Mesothelial cell of epicardium (in vitro differentiated cells): Measurements from ENCODE around the gene SLCO2A1. TPM values are rescaled to one million over a fixed set of nuclear protein-coding genes. Genes with fewer than 3 reads are reported as not detected.

Source experiments
- DNase-seq, 2 experiments: peaks; one replicate each; pipeline ENCODE4 v3.0.0; 2021; ENCODE audit warnings: low spot score in 2 of 2; ENCODE audit not compliant: unreplicated experiment in 2 of 2
- H3K27ac Mint-ChIP-seq: 2 replicates; pipeline ENCODE4 v1.8.0; 2021; ENCODE audit warnings: mixed read lengths
- H3K27me3 Mint-ChIP-seq: 2 replicates; pipeline ENCODE4 v1.8.0; 2021; ENCODE audit warnings: low read depth, mixed read lengths
- H3K36me3 Mint-ChIP-seq: 2 replicates; pipeline ENCODE4 v1.8.0; 2021; ENCODE audit warnings: mixed read lengths
- H3K4me1 Mint-ChIP-seq: 2 replicates; pipeline ENCODE4 v1.8.0; 2021; ENCODE audit warnings: mixed read lengths
- H3K4me3 Mint-ChIP-seq: 2 replicates; pipeline ENCODE4 v1.8.0; 2021; ENCODE audit warnings: mild to moderate bottlenecking, moderate library complexity, mixed read lengths
- H3K9me3 Mint-ChIP-seq: 2 replicates; pipeline ENCODE4 v1.8.0; 2021; ENCODE audit warnings: mixed read lengths
- CTCF ChIP-seq: fragments of 200-600 bp; sonication (generic); IDR thresholded peaks from one replicate; pipeline ENCODE4 v1.5.0; 2021; ENCODE audit warnings: antibody characterized with exemption; ENCODE audit not compliant: unreplicated experiment
- total RNA-seq: library from RNA; stranded (reverse); gene quantifications from 3 replicates; pipeline ENCODE4 v1.2.1, GENCODE V29; 2021

The SLCO2A1 gene
- total RNA-seq, 1 donor from 2014 or later, result 24.1 TPM

DNA sequence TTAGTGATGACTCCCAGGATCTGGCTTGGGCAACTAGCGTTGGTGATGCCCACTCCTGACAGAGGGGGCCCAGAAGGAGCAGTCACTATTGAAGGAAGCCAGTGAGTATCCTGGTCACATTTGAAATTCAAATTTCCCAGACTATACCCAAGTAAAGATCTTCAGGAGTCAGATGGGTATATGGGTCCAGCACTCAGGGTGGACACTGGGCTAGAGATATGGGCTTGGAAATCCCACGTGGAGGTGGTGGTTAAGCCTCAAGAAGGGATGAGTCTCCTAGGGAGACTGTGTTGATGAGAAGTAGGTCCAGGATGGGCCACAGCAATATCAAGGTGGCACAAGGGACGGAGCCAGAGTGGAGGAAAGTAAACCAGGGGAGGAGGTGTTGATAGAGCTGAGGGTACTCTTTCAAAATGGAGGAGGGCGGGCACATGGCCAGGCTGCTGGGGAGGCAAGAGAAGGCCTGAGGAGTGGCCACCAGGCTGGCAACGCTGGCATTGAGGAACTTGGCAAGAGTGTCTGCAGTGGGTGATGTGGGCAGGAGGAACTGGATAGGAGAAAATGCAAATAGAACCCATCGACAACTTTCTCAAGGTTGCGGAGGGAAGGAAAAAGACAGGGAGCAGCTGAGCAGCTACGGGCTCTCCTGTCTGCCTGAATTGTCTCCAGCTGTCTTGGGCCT is 3.7 kb upstream of the SLCO2A1 start:
- H3K27ac Mint-ChIP-seq, result no peak overlapping the region
- DNase-seq, result no peak
- peaks cover 18% of the 10 kb centered on the region for H3K4me1 Mint-ChIP-seq
- peaks cover 12% of the 10 kb centered on the region for H3K27me3 Mint-ChIP-seq
- no peaks in the 10 kb centered on the region for H3K36me3 Mint-ChIP-seq
- no peak overlapping the region for H3K4me3 Mint-ChIP-seq
- TF ChIP-seq CTCF, result no peak
- H3K9me3 Mint-ChIP-seq, result no peaks in the 10 kb centered on the region

DNA sequence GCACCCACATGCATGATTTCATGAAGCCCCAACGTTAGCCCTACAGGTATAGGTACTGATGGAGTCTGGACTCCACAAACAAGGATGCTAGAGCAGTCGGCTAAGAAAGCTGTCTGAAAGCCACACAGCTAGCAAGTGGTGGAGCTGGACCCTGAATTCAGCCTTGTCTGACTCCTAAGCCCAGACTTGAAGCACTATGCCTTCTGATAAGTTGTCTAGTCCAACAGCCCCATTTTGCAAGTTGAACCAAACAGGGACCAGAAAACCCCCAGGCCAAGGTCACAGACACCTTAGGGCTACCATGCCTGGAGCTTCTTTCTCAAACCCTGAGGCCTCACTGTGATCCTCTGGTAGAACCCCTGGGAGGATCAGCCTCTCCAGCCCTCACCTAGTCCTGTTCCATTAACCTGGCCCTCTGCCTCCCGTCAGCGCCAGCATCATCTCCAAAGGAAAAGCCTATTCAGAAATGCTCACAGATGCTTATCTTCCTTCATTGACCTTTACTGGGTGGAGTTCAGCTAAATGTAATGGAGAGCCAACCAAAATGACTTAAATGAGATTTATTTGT is 1.7 kb upstream of the SLCO2A1 start:
- no peak for DNase-seq
- H3K9me3 Mint-ChIP-seq, result no peaks in the 10 kb centered on the region
- H3K4me3 Mint-ChIP-seq, result no peak overlapping the region
- no peak overlapping the region for H3K27ac Mint-ChIP-seq
- H3K27me3 Mint-ChIP-seq, result peaks cover 25% of the 10 kb centered on the region
- H3K4me1 Mint-ChIP-seq, result peaks cover 31% of the 10 kb centered on the region
- TF ChIP-seq CTCF, result no peak
- no peaks in the 10 kb centered on the region for H3K36me3 Mint-ChIP-seq

- H3K9me3 Mint-ChIP-seq, result no peaks in the 10 kb centered on the region
- H3K27ac Mint-ChIP-seq, result peak overlapping the region; percentile 93
- peak overlapping the region; percentile 86 for H3K4me3 Mint-ChIP-seq
- peaks cover 25% of the 10 kb centered on the region for H3K27me3 Mint-ChIP-seq
- TF ChIP-seq CTCF, result no peak
- peaks cover 32% of the 10 kb centered on the region for H3K4me1 Mint-ChIP-seq
- DNase-seq, result peak in 1 of 2 experiments; percentile 48
- H3K36me3 Mint-ChIP-seq, result no peaks in the 10 kb centered on the region
Observed at GRCh38 chr3:134030379-134031347, 938 bp upstream of the SLCO2A1 start.

- no peaks in the 10 kb centered on the region for H3K36me3 Mint-ChIP-seq
- H3K27ac Mint-ChIP-seq, result peak overlapping the region; percentile 69
- peak overlapping the region; percentile 86 for H3K4me3 Mint-ChIP-seq
- H3K9me3 Mint-ChIP-seq, result no peaks in the 10 kb centered on the region
- DNase-seq, result peak in 1 of 2 experiments; percentile 52
- peaks cover 32% of the 10 kb centered on the region for H3K4me1 Mint-ChIP-seq
- peaks cover 25% of the 10 kb centered on the region for H3K27me3 Mint-ChIP-seq
- no peak for TF ChIP-seq CTCF
Observed at GRCh38 chr3:134029256-134029733, 430 bp downstream of the SLCO2A1 start.

DNA sequence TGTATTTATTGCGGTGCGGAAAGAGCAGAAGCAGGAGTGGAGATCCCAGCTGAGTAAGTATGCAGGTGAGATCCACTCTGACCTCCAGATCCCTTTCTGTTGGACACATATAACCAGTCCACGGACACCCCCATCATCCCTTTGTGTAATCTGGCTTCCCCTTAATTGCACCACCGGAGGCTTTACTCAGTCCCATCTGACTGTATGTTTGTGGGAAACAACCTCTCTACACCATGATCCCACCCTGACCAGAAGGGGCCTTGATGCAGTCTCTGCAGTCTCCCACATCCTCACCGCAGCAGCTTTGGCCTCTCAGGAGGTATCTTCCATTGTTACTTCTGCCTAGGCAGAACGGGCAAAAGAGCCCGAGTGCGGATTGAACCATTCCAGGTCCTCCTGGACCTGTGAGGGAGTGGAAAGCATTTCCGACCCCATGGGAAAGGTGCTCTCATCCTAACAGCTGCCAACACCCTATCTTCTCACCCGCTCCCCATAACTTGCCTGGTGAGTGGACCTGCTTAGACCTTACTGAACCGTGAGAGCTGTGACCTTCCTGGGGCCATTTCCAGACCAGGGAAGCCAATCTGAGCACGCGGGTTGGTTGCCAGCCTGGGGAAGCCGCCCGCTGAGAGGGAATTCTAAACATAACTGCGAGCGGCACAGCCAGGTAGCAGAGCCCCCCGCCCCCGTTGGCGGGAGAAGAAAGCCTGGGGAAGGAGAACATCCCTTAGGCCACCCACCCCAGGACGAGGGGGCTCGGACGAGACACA is 1.1 kb downstream of the SLCO2A1 start:
- Mint-ChIP-seq H3K4me1 (peaks cover 32% of the 10 kb centered on the region), H3K27me3 (peaks cover 25% of the 10 kb centered on the region), H3K36me3 (no peaks in the 10 kb centered on the region), H3K27ac (peak overlapping the region; percentile 69), H3K9me3 (no peaks in the 10 kb centered on the region), H3K4me3 (peak overlapping the region; percentile 86)
- TF ChIP-seq CTCF, result no peak
- DNase-seq, result peak in 1 of 2 experiments; percentile 45
